ENCODE measurements around the gene RORB. TPM values are rescaled to one million over a fixed set of nuclear protein-coding genes. Genes with fewer than 3 reads are reported as not detected.

Gene RORB
- total and polyA plus RNA-seq, 12 donors: 0.28 to 8.8 (median 3.7) TPM

DNA sequence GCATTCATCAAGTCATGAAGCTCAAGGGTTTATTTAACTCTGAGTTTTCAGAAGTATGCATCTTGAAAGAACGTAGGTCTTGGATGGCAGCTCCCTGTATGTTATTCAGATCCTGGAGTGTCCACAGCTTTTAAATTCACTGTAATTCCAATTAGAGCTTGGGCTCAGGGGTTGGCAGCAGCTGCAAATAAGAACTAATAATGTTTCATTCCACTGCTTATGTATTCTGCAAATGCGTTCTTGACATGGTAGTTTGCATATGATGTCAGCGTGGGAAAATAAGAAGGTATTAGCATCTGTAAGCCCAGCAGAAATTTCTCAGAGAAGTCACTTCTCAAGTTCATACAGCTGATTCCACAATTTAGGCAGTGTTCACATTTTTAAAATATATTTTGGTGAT lies 58.4 kb downstream of the RORB start:
- Histone ChIP-seq H3K36me3 (replicated peaks in 1 of 2) (no peaks in the 10 kb centered on the region), H3K4me3 (no peak overlapping the region), H3K27ac (peak overlapping the region in 1 of 5 donors; percentile 62), H3K4me1 (replicated peaks in 1 of 2) (peaks cover 3 to 11% of the 10 kb centered on the region in 2 donors), H3K9me3 (replicated peaks in 1 of 3) (no peaks in the 10 kb centered on the region), H3K27me3 (no peaks in the 10 kb centered on the region)
- no peak for TF ChIP-seq POLR2A (IDR thresholded peaks at IDR 0.05)
- TF ChIP-seq, protein P1, sequence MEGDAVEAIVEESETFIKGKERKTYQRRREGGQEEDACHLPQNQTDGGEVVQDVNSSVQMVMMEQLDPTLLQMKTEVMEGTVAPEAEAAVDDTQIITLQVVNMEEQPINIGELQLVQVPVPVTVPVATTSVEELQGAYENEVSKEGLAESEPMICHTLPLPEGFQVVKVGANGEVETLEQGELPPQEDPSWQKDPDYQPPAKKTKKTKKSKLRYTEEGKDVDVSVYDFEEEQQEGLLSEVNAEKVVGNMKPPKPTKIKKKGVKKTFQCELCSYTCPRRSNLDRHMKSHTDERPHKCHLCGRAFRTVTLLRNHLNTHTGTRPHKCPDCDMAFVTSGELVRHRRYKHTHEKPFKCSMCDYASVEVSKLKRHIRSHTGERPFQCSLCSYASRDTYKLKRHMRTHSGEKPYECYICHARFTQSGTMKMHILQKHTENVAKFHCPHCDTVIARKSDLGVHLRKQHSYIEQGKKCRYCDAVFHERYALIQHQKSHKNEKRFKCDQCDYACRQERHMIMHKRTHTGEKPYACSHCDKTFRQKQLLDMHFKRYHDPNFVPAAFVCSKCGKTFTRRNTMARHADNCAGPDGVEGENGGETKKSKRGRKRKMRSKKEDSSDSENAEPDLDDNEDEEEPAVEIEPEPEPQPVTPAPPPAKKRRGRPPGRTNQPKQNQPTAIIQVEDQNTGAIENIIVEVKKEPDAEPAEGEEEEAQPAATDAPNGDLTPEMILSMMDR (IDR thresholded peaks at IDR 0.05): no peak
- DNase-seq: no peak
- WGBS, 4 donors: 72 to 84% (median 78%) methylated on average over 3 of the region's 3 CpGs
- intact Hi-C loops (cut with DNase I): no loop called here

DNA sequence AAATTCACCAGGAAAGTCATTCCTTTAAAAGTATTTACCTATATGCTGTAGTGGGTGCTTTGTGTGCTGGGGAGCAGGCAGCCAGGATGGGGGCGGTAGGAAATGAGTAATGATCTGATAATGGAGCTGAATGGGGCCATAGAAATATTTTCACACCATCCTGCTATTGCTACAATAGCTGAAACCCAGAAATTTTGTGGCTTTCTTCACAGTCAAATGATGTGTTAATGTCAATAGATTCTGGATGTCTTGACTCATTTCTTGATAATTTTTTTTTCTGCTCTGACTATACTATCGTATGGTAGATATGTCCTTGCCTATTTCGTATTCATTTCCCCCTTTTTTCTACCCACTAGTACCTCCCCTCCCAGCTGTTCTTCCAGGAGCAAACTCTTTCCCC lies 59.5 kb downstream of the RORB start:
- no peak for DNase-seq
- Histone ChIP-seq H3K27ac (no peak overlapping the region), H3K36me3 (replicated peaks in 1 of 2) (no peaks in the 10 kb centered on the region), H3K4me3 (no peak overlapping the region), H3K27me3 (no peaks in the 10 kb centered on the region), H3K9me3 (replicated peaks in 1 of 3) (no peaks in the 10 kb centered on the region), H3K4me1 (replicated peaks in 1 of 2) (peaks cover 3 to 11% of the 10 kb centered on the region in 2 donors)
- no peak for TF ChIP-seq POLR2A (IDR thresholded peaks at IDR 0.05)
- TF ChIP-seq, protein P1 (IDR thresholded peaks at IDR 0.05): no peak
- intact Hi-C loops (cut with DNase I): no loop called here
- 71 to 86% (median 73%) methylated on average over 3 of the region's 3 CpGs for WGBS, 4 donors

DNA sequence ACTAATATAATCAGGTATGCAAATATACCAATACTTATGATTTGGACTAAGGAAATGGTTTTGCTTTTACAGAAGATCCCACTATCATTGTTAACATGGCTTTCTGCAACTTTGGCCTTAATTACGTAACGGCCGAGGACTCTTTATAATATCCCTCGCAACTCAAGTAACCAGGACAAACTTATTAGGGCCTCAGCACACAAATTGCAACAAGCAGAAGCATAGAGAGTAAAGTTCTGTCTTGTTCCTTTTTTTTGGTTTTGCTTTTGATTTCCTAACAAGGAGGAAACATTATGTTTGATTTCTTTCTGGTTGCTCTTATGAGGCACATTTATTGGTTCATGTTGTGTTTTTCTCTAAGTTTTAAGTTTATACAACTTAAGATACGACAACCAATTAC lies 60.4 kb downstream of the RORB start:
- no peaks in the 10 kb centered on the region for H3K36me3 ChIP-seq (replicated peaks in 1 of 2)

DNA sequence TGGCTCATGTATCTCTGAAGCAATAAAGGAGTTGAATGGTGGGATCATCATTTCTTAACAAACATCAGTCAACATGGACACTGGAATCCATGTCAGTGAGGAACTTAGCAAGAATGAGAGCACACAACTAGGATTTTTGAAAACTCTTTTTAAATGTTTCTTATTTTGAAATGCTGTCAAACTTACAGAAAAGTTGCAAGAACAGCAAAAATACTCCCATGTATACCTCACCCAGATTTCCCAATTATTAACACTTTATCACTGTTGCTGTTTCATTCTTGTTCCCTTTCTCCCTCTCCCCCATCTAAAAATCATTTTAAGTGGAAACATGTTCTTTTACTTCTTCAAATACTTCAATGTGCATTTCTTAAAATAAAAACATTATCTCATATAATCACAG lies 65.5 kb downstream of the RORB start:
- Histone ChIP-seq H3K27ac (no peak overlapping the region), H3K36me3 (replicated peaks in 1 of 2) (no peaks in the 10 kb centered on the region), H3K4me1 (replicated peaks in 1 of 2) (peaks cover 0 to 5% of the 10 kb centered on the region in 2 donors), H3K27me3 (no peaks in the 10 kb centered on the region), H3K9me3 (replicated peaks in 1 of 3) (no peaks in the 10 kb centered on the region), H3K4me3 (no peak overlapping the region)
- intact Hi-C loops (cut with DNase I): no loop called here
- DNase-seq: no peak
- TF ChIP-seq POLR2A (IDR thresholded peaks at IDR 0.05): no peak
- TF ChIP-seq, protein P1 (IDR thresholded peaks at IDR 0.05): no peak

More for the DNA sequence above, 60.4 kb downstream of the RORB start:
- Histone ChIP-seq H3K4me3 (no peak overlapping the region), H3K27me3 (no peaks in the 10 kb centered on the region), H3K4me1 (replicated peaks in 1 of 2) (peaks cover 3 to 11% of the 10 kb centered on the region in 2 donors), H3K27ac (no peak overlapping the region), H3K9me3 (replicated peaks in 1 of 3) (no peaks in the 10 kb centered on the region)
- no peak for TF ChIP-seq POLR2A (IDR thresholded peaks at IDR 0.05)
- TF ChIP-seq, protein P1 (IDR thresholded peaks at IDR 0.05): no peak
- no peak for DNase-seq
- intact Hi-C loops (cut with DNase I): no loop called here
- WGBS, 4 donors: 60 to 78% (median 73%) methylated on average over 5 of the region's 5 CpGs

Measured in adrenal gland (tissue), 12 donors.